ENCODE results near the gene LPAR5.

GRCh38 chr12:6632026-6632983 lies 3.5 kb downstream of the LPAR5 start:
- TF ChIP-seq RFX5 (IDR thresholded peaks at IDR 0.05; ENCODE audit: borderline replicate concordance, low read depth, low read length) (no peak), SP1 (IDR thresholded peaks at IDR 0.05; ENCODE audit: low read depth, low read length) (no peak), TCF12 (IDR thresholded peaks at IDR 0.05; ENCODE audit: low read depth, low read length) (no peak), PHF8 (conservative IDR thresholded peaks at IDR 0.05; ENCODE audit: low read depth, low read length) (no peak), ATF3 (IDR thresholded peaks at IDR 0.05; ENCODE audit: insufficient read depth, low read depth, low read length) (no peak), KDM5A (IDR thresholded peaks at IDR 0.05; ENCODE audit: low read length) (no peak), CTCF (IDR thresholded peaks at IDR 0.05; ENCODE audit: control extremely low read depth in 1 of 3, insufficient read depth in 1 of 3, low read depth in 1 of 3, low read length in 3 of 3) (no peak), YY1 (IDR thresholded peaks at IDR 0.05; ENCODE audit: low read depth, low read length) (no peak), JUN (IDR thresholded peaks at IDR 0.05; ENCODE audit: low read depth, low read length) (no peak), POLR2AphosphoS5 (IDR thresholded peaks at IDR 0.05; ENCODE audit: low read depth, low read length) (no peak), RXRA (IDR thresholded peaks at IDR 0.05; ENCODE audit: insufficient read depth, low read depth, low read length) (no peak)

All from H1 (cell line).